Measurements from ENCODE around the gene SNX9.
"Not testable (repeated sequence)": the region's sequence is repeated elsewhere in the genome, so short reads cannot be mapped to it uniquely, and the experiment has no call there.

The SNX9 gene

DNA sequence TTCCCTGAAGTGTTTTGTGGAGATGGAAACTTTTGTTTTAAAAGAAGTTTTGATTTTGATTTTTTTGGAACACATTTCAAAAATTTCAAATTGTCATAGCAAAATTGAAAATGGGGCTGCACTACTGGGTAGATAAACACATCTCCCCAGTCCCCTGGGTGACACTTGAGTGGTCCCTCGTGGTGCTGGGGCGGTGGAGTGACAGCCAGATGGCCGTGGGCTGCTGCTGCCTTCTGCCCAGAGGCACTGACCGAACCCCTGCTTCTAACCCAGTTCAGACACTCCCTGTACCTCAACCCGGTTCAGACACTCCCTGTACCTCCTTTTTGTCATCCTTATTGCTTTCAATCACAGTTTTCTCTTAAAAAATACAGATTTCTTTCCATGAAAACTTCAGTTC, 88.7 kb downstream of the SNX9 start:
- no peak for TF ChIP-seq JUND (IDR thresholded peaks at IDR 0.05; ENCODE audit: low read depth)

DNA sequence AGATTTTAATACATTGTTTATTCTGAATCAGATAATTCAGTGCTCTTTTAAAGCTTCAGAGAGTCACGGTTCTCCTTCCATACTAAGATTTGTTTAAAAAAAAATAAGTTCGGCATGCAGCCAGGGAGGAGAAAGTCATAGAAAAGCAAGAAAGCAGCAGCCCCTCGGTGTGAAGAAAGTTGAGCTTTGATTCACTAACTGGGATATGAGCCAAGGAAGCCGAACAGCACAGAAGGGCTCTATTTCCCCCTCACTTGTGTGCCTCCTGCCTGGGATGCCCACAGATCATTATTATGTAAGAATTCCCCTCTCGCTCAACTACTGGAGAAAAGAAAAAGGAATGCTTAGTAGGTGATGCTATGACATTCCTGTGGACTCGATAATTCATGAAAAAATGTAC, 89.3 kb downstream of the SNX9 start:
- DNase-seq (ENCODE audit: low read depth in 1 of 2, low spot score in 1 of 2), result no peak
- no peak for TF ChIP-seq JUND (IDR thresholded peaks at IDR 0.05; ENCODE audit: low read depth)
- in situ Hi-C loops (cut with HindIII; ENCODE audit: low pct_unique_long_range_greater_than_20kb, low sequenced_read_pairs), result no loop called here

More for the DNA sequence above, 88.7 kb downstream of the SNX9 start:
- in situ Hi-C loops (cut with HindIII; ENCODE audit: low pct_unique_long_range_greater_than_20kb, low sequenced_read_pairs), result no loop called here
- DNase-seq (ENCODE audit: low read depth in 1 of 2, low spot score in 1 of 2), result no peak

GRCh38 chr6:157921685-157922367, 98.8 kb downstream of the SNX9 start:
- TF ChIP-seq JUND (IDR thresholded peaks at IDR 0.05; ENCODE audit: low read depth), result no peak
- in situ Hi-C loops (cut with HindIII; ENCODE audit: low pct_unique_long_range_greater_than_20kb, low sequenced_read_pairs), result no loop called here
- DNase-seq (ENCODE audit: low read depth in 1 of 2, low spot score in 1 of 2), result no peak

DNA sequence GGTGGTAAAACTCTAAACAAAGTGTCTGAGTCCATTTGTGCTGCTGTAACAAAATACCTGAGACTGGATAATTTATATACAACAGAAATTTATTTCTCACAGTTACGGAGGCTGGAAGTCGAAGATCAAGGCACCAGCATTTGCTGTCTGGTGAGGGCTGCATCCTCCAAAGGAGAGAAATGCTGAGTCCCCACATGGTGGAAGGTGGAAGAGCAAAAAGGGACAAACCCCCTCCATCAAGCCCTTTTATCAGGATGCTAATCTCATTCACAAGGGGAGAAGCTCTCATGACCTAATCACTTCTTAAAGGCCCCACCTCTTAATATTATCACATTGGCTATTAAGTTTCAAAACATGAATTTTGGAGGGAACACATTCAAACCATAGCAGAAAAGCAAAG, 102.7 kb downstream of the SNX9 start:
- in situ Hi-C loops (cut with HindIII; ENCODE audit: low pct_unique_long_range_greater_than_20kb, low sequenced_read_pairs), result no loop called here
- no peak for DNase-seq (ENCODE audit: low read depth in 1 of 2, low spot score in 1 of 2)
- no peak for TF ChIP-seq JUND (IDR thresholded peaks at IDR 0.05; ENCODE audit: low read depth)

DNA sequence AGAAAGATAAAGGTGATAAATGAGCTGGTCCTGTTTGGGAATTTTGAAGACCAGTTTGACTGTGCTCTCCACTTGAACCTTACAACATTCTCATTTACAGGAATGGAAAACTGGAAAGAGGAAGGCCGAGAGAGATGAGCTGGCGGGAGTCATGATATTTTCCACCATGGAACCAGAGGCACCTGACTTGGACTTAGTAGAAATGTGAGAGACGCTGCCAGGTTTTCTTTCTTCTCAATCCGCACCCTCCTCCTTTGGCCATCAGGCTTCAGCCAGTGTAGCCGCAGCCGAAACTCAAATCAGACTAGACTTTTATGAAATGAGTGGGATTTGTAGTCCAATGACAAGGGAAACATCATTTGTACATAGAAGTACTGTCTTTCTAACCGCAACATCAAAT, 104.0 kb downstream of the SNX9 start:
- DNase-seq (ENCODE audit: low read depth in 1 of 2, low spot score in 1 of 2), result no peak
- TF ChIP-seq JUND (IDR thresholded peaks at IDR 0.05; ENCODE audit: low read depth), result no peak
- in situ Hi-C loops (cut with HindIII; ENCODE audit: low pct_unique_long_range_greater_than_20kb, low sequenced_read_pairs), result no loop called here

- no peak for TF ChIP-seq JUND (IDR thresholded peaks at IDR 0.05; ENCODE audit: low read depth)
- no peak for DNase-seq (ENCODE audit: low read depth in 1 of 2, low spot score in 1 of 2)
- in situ Hi-C loops (cut with HindIII; ENCODE audit: low pct_unique_long_range_greater_than_20kb, low sequenced_read_pairs), result no loop called here
These were observed 105.4 kb downstream of the SNX9 start for GRCh38 chr6:157928428-157928827.

- TF ChIP-seq JUND (IDR thresholded peaks at IDR 0.05; ENCODE audit: low read depth), result no peak
- in situ Hi-C loops (cut with HindIII; ENCODE audit: low pct_unique_long_range_greater_than_20kb, low sequenced_read_pairs), result no loop called here
- no peak for DNase-seq (ENCODE audit: low read depth in 1 of 2, low spot score in 1 of 2)
These were observed 106.0 kb downstream of the SNX9 start for GRCh38 chr6:157929076-157929475.

- no peak for TF ChIP-seq JUND (IDR thresholded peaks at IDR 0.05; ENCODE audit: low read depth)
- DNase-seq (ENCODE audit: low read depth in 1 of 2, low spot score in 1 of 2), result no peak
- in situ Hi-C loops (cut with HindIII; ENCODE audit: low pct_unique_long_range_greater_than_20kb, low sequenced_read_pairs), result no loop called here
These were observed 106.8 kb downstream of the SNX9 start for GRCh38 chr6:157929765-157930319.

DNA sequence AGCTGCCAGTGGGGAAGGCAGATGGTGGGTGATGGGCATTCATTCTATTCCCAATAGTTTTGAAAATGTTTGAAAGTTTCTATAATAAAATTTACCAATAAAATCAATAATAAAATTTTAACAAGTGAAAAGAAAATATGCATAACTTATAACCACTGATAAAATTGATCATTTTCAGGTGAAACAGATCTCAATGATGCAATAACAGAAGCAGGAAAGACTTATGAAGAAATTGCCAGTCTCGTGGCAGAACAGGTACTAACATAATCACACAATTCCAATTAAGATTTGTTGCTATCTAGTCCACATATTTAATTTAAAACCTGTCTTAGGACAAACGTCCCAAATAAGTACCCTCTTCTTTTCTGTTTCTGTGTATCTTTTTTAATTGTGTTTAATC, 112.7 kb downstream of the SNX9 start:
- in situ Hi-C loops (cut with HindIII; ENCODE audit: low pct_unique_long_range_greater_than_20kb, low sequenced_read_pairs), result no loop called here
- TF ChIP-seq JUND (IDR thresholded peaks at IDR 0.05; ENCODE audit: low read depth), result no peak
- no peak for DNase-seq (ENCODE audit: low read depth in 1 of 2, low spot score in 1 of 2)

GRCh38 chr6:157937318-157937717, 114.3 kb downstream of the SNX9 start:
- no peak for TF ChIP-seq JUND (IDR thresholded peaks at IDR 0.05; ENCODE audit: low read depth)
- in situ Hi-C loops (cut with HindIII; ENCODE audit: low pct_unique_long_range_greater_than_20kb, low sequenced_read_pairs), result no loop called here
- no peak for DNase-seq (ENCODE audit: low read depth in 1 of 2, low spot score in 1 of 2)

- TF ChIP-seq JUND (IDR thresholded peaks at IDR 0.05; ENCODE audit: low read depth), result no peak
- in situ Hi-C loops (cut with HindIII; ENCODE audit: low pct_unique_long_range_greater_than_20kb, low sequenced_read_pairs), result no loop called here
- no peak for DNase-seq (ENCODE audit: low read depth in 1 of 2, low spot score in 1 of 2)
These were observed 114.9 kb downstream of the SNX9 start for GRCh38 chr6:157937916-157938315.

DNA sequence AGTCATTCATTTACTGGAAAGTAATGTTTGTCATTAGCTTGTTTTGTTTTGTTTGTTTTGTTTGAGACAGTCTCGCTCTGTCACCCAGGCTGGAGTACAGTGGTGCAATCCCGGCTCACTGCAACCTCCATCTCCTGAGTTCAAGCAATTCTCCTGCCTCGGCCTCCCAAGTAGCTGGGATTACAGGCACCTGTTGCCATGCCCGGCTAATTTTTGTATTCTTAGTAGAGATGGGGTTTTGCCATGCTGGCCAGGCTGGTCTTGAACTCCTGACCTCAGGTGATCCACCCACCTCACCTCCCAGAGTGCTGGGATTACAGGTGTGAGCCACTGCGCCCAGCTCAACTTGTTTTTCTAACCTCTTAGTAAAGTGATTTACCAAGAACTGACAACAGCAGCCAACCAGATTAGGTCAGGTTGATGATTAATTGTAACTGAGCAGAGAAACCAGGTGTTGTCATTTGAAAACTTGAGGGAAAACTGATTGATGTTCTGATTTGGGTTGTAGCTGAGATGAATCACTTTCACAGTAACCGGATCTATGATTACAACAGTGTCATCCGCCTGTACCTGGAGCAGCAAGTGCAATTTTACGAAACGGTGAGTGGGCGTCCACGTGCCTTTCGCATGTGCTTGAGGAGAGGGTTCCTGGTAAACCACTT, 117.5 kb downstream of the SNX9 start:
- in situ Hi-C loops (cut with HindIII; ENCODE audit: low pct_unique_long_range_greater_than_20kb, low sequenced_read_pairs); DNase-seq (ENCODE audit: low read depth in 1 of 2, low spot score in 1 of 2): not testable (repeated sequence)

DNA sequence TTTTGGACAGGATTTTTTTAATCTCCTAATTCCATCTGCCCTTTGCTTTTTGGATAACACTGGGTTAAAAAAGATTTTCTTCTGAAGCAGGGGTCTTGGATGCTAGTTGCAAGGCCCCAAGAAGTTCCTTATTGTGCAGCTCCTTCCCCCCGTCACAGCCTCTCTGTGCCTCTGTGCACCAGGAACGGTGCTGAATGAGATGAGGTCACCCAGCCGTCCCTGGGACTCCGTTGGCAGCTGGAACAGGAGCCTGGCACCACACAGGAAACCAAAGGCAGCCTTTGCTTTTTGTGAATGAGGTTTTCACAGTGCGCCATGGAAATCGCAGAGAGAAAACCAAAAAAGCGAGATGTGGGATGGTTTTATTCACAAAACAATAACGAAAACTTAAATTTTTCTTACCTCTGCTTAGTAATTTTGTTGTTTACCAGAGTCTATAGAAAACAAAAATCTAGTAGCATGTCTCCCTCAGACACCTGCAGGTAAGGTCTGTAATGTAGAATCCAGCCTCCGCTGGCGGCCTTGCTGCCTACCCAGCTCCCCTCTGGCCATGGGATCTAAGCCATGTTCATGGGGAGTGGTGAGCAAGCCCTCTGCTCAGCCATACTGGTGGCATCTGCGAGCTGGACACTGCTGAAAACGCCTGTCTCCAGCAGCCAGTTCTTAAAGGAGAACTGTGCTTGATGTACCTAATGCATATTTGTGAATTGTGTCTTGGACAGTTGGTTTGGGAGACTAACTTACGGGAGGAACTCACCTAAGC, 118.2 kb downstream of the SNX9 start:
- TF ChIP-seq JUND (IDR thresholded peaks at IDR 0.05; ENCODE audit: low read depth), result no peak
- in situ Hi-C loops (cut with HindIII; ENCODE audit: low pct_unique_long_range_greater_than_20kb, low sequenced_read_pairs), result no loop called here
- DNase-seq (ENCODE audit: low read depth in 1 of 2, low spot score in 1 of 2), result no peak
